Cardiac muscle cell (in vitro differentiated cells and primary cell): Measurements from ENCODE around the gene LPCAT3. TPM values are rescaled to one million over a fixed set of nuclear protein-coding genes. Genes with fewer than 3 reads are reported as not detected.
A peak's percentile ranks its signal among the peaks of the same experiment; 100 is the strongest.

ENCODE experiments used
- DNase-seq, 2 donors: peaks; one replicate each; pipeline versions ENCODE4 v3.0.0 to v3.0.0-alpha.2; 2010 to 2017; ENCODE audit warnings: low read depth in 1 of 2, low spot score in 1 of 2
- H3K27ac ChIP-seq: fragments of 200-600 bp; sonication (generic); 2 replicates; pipeline ENCODE4 v1.5.1; 2016
- H3K27me3 ChIP-seq: fragments of 200-600 bp; sonication (generic); 2 replicates; pipeline ENCODE4 v1.6.0; 2016; ENCODE audit warnings: control low read depth
- H3K36me3 ChIP-seq: fragments of 200-600 bp; sonication (generic); 2 replicates; pipeline ENCODE4 v1.5.1; 2016; ENCODE audit warnings: control low read depth
- H3K4me1 ChIP-seq: fragments of 200-600 bp; sonication (generic); 2 replicates; pipeline ENCODE4 v1.8.1; 2017; ENCODE audit warnings: low read depth, mild to moderate bottlenecking, mixed run types
- H3K4me3 ChIP-seq: fragments of 200-600 bp; sonication (generic); 2 replicates; pipeline ENCODE4 v1.5.1; 2016; ENCODE audit warnings: mild to moderate bottlenecking
- H3K9me3 ChIP-seq: fragments of 200-600 bp; sonication (generic); 2 replicates; pipeline ENCODE4 v1.5.1; 2017; ENCODE audit warnings: low read depth, mild to moderate bottlenecking, control low read depth
- CTCF ChIP-seq: IDR thresholded peaks from 2 replicates; pipeline ENCODE4 v1.5.1; 2012; ENCODE audit warnings: low read depth, mild to moderate bottlenecking, low read length
- polyA plus RNA-seq: library from polyadenylated mRNA; unstranded; fragments of >200 nt; fragmentation: Nextera tagmentation; extraction: Ambion mirVana; gene quantifications from 2 replicates; pipeline ENCODE4 v1.2.1, GENCODE V29; 2016
- total RNA-seq: library from RNA; depleted of rRNA; stranded (reverse); fragments of >200 nt; gene quantifications from 2 replicates; pipeline ENCODE4 v1.2.3, GENCODE V29; 2016

Gene LPCAT3
- total and polyA plus RNA-seq, 2 experiments from 2014 or later: 12.0 to 37.8 TPM

GRCh38 chr12:6928703-6929407 is 89.4 kb downstream of the LPCAT3 start:
- peak overlapping the region; percentile 93 for H3K4me3 ChIP-seq
- DNase-seq: no peak
- no peaks in the 10 kb centered on the region for H3K9me3 ChIP-seq
- H3K27me3 ChIP-seq: no peaks in the 10 kb centered on the region
- peak overlapping the region; percentile 87 for H3K27ac ChIP-seq
- H3K36me3 ChIP-seq: peaks cover 6% of the 10 kb centered on the region
- TF ChIP-seq CTCF: no peak
- peaks cover 41% of the 10 kb centered on the region for H3K4me1 ChIP-seq

DNA sequence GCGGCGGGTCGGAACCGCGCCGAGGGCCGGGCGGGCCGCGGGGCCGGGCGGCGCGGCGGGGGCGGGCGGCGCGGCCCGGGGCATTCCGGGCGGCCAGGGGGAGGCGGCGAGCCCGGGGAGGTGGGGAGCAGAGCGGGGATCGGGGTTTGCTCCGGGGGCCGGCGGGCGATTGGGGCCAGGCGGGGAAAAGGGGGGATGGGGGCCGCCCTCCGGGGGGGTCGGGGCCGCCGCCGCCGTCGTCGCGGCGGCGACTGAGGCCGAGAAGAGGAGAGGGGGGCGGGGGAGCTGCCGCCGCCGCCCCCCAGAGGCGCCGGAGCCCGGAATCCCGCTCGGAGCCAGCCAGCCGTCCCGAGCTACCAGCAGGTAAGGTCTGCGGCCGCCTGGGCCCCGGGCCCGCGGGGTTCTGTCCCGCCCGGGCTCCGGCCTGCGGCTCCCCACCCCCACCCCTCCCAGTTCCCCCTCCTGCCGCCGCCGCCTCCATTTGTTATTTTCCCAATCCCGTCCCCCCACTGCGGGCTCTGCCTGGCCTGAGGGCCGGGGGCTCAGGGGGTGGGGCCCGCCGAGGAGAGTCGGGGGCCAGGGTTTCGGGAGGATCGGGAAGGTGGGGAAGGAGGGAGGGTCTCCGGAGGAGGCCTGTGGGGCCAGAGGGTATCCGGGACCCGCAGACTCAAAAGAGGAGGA is 90.1 kb downstream of the LPCAT3 start:
- Histone ChIP-seq H3K36me3 (no peaks in the 10 kb centered on the region), H3K4me3 (peak overlapping the region; percentile 93), H3K4me1 (peaks cover 41% of the 10 kb centered on the region), H3K27me3 (no peaks in the 10 kb centered on the region), H3K27ac (peak overlapping the region; percentile 88), H3K9me3 (no peaks in the 10 kb centered on the region)
- TF ChIP-seq CTCF: no peak
- DNase-seq: peak in 1 of 2 donors; percentile 40

GRCh38 chr12:6927379-6928021 is 90.8 kb downstream of the LPCAT3 start, which contains the start of gene ATN1:
ATN1 (plus strand) TSS chr12:6927959; CDS start chr12:6934002, 6,043 bp downstream.
- no peaks in the 10 kb centered on the region for H3K27me3 ChIP-seq
- peak; percentile 87 to 92 for DNase-seq
- peaks cover 41% of the 10 kb centered on the region for H3K4me1 ChIP-seq
- H3K27ac ChIP-seq: peak within 1 kb of the TSS; percentile 88
- peak within 1 kb of the TSS; percentile 93 for H3K4me3 ChIP-seq
- TF ChIP-seq CTCF: no peak
- no peaks in the 10 kb centered on the region for H3K9me3 ChIP-seq
- H3K36me3 ChIP-seq: no peaks in the 10 kb centered on the region

Other genes with a start within 250 kb of the LPCAT3 start
- 0.15 TPM in 1 of 2 replicates, not detected in the other for gene LAG3, start 246.0 kb downstream of the LPCAT3 start, total RNA-seq
- gene LAG3, start 246.0 kb downstream of the LPCAT3 start, polyA plus RNA-seq: 0.34 TPM in 1 of 2 replicates, not detected in the other
- 3.1 and 3.3 TPM in 2 replicates for gene CD4, start 228.9 kb downstream of the LPCAT3 start, total RNA-seq
- gene CD4, start 228.9 kb downstream of the LPCAT3 start, polyA plus RNA-seq: 5.2 and 5.9 TPM in 2 replicates
- gene GPR162, start 196.7 kb downstream of the LPCAT3 start, total RNA-seq: 41.1 and 51.0 TPM in 2 replicates
- 29.2 and 38.6 TPM in 2 replicates for gene GPR162, start 196.7 kb downstream of the LPCAT3 start, polyA plus RNA-seq
- gene P3H3, start 190.1 kb downstream of the LPCAT3 start, total RNA-seq: 11.6 and 19.7 TPM in 2 replicates
- 13.7 and 18.2 TPM in 2 replicates for gene P3H3, start 190.1 kb downstream of the LPCAT3 start, polyA plus RNA-seq
- 3.0 and 5.2 TPM in 2 replicates for gene GNB3, start 177.6 kb downstream of the LPCAT3 start, total RNA-seq
- 1.7 and 2.1 TPM in 2 replicates for gene GNB3, start 177.6 kb downstream of the LPCAT3 start, polyA plus RNA-seq
- gene CDCA3, start 167.2 kb downstream of the LPCAT3 start, total RNA-seq: 11.5 and 42.8 TPM in 2 replicates
- 10.4 and 84.9 TPM in 2 replicates for gene CDCA3, start 167.2 kb downstream of the LPCAT3 start, polyA plus RNA-seq
- gene USP5, start 166.3 kb downstream of the LPCAT3 start, total RNA-seq: 145 and 150 TPM in 2 replicates
- gene USP5, start 166.3 kb downstream of the LPCAT3 start, polyA plus RNA-seq: 156 TPM in 2 replicates
- 1,963 and 2,650 TPM in 2 replicates for gene TPI1, start 150.9 kb downstream of the LPCAT3 start, total RNA-seq
- gene TPI1, start 150.9 kb downstream of the LPCAT3 start, polyA plus RNA-seq: 3,554 and 4,448 TPM in 2 replicates
- 11.6 and 12.3 TPM in 2 replicates for gene SPSB2, start 145.2 kb downstream of the LPCAT3 start, total RNA-seq
- 13.5 and 15.6 TPM in 2 replicates for gene SPSB2, start 145.2 kb downstream of the LPCAT3 start, polyA plus RNA-seq
- 17.5 and 18.8 TPM in 2 replicates for gene LRRC23, start 113.7 kb downstream of the LPCAT3 start, total RNA-seq
- 23.7 and 24.8 TPM in 2 replicates for gene LRRC23, start 113.7 kb downstream of the LPCAT3 start, polyA plus RNA-seq
- gene ENO2, start 103.9 kb downstream of the LPCAT3 start, total RNA-seq: 56.2 and 87.7 TPM in 2 replicates
- 133 and 154 TPM in 2 replicates for gene ENO2, start 103.9 kb downstream of the LPCAT3 start, polyA plus RNA-seq
- gene ATN1, start 90.5 kb downstream of the LPCAT3 start, total RNA-seq: 28.1 and 46.4 TPM in 2 replicates
- 22.8 and 37.8 TPM in 2 replicates for gene ATN1, start 90.5 kb downstream of the LPCAT3 start, polyA plus RNA-seq
- gene RNU7-1, start 74.7 kb downstream of the LPCAT3 start, total RNA-seq: not detected in 2 replicates
- gene RNU7-1, start 74.7 kb downstream of the LPCAT3 start, polyA plus RNA-seq: not detected in 2 replicates
- gene C12orf57, start 74.5 kb downstream of the LPCAT3 start, total RNA-seq: 260 and 307 TPM in 2 replicates
- gene C12orf57, start 74.5 kb downstream of the LPCAT3 start, polyA plus RNA-seq: 154 and 208 TPM in 2 replicates
- 17.4 and 19.2 TPM in 2 replicates for gene PTPN6, start 67.1 kb downstream of the LPCAT3 start, total RNA-seq
- gene PTPN6, start 67.1 kb downstream of the LPCAT3 start, polyA plus RNA-seq: 25.2 and 28.4 TPM in 2 replicates
- gene PHB2, start 47.8 kb downstream of the LPCAT3 start, total RNA-seq: 350 and 388 TPM in 2 replicates
- gene PHB2, start 47.8 kb downstream of the LPCAT3 start, polyA plus RNA-seq: 181 and 228 TPM in 2 replicates
- 15.7 and 21.5 TPM in 2 replicates for gene EMG1, start 47.6 kb downstream of the LPCAT3 start, total RNA-seq
- gene EMG1, start 47.6 kb downstream of the LPCAT3 start, polyA plus RNA-seq: 29.7 and 39.2 TPM in 2 replicates
- 3.0 and 5.0 TPM in 2 replicates for gene C1S, start 42.2 kb upstream of the LPCAT3 start, total RNA-seq
- gene C1S, start 42.2 kb upstream of the LPCAT3 start, polyA plus RNA-seq: 7.3 and 9.3 TPM in 2 replicates
- 2.4 and 3.6 TPM in 2 replicates for gene C1R, start 74.0 kb upstream of the LPCAT3 start, total RNA-seq
- gene C1R, start 74.0 kb upstream of the LPCAT3 start, polyA plus RNA-seq: 1.5 and 3.4 TPM in 2 replicates
- 18.4 and 32.4 TPM in 2 replicates for gene C1RL, start 90.7 kb upstream of the LPCAT3 start, total RNA-seq
- 12.2 and 14.3 TPM in 2 replicates for gene C1RL, start 90.7 kb upstream of the LPCAT3 start, polyA plus RNA-seq
- 0.95 and 8.9 TPM in 2 replicates for gene RBP5, start 110.4 kb upstream of the LPCAT3 start, total RNA-seq
- gene RBP5, start 110.4 kb upstream of the LPCAT3 start, polyA plus RNA-seq: 1.5 and 4.1 TPM in 2 replicates
- gene CLSTN3, start 111.9 kb upstream of the LPCAT3 start, total RNA-seq: 32.0 and 35.5 TPM in 2 replicates
- gene CLSTN3, start 111.9 kb upstream of the LPCAT3 start, polyA plus RNA-seq: 14.0 and 27.2 TPM in 2 replicates
- 41.7 and 50.1 TPM in 2 replicates for gene PEX5, start 171.2 kb upstream of the LPCAT3 start, total RNA-seq
- 20.4 and 20.8 TPM in 2 replicates for gene PEX5, start 171.2 kb upstream of the LPCAT3 start, polyA plus RNA-seq